SKM-1 (cell line): ENCODE data around the gene OR56A4.
"Not testable (repeated sequence)": the region's sequence is repeated elsewhere in the genome, so short reads cannot be mapped to it uniquely, and the experiment has no call there.

Source experiments
- DNase-seq: peaks from one replicate; lab custom pipeline; 2025; ENCODE audit not compliant: unreplicated experiment; lab: John Stamatoyannopoulos, UW

The OR56A4 gene

DNA sequence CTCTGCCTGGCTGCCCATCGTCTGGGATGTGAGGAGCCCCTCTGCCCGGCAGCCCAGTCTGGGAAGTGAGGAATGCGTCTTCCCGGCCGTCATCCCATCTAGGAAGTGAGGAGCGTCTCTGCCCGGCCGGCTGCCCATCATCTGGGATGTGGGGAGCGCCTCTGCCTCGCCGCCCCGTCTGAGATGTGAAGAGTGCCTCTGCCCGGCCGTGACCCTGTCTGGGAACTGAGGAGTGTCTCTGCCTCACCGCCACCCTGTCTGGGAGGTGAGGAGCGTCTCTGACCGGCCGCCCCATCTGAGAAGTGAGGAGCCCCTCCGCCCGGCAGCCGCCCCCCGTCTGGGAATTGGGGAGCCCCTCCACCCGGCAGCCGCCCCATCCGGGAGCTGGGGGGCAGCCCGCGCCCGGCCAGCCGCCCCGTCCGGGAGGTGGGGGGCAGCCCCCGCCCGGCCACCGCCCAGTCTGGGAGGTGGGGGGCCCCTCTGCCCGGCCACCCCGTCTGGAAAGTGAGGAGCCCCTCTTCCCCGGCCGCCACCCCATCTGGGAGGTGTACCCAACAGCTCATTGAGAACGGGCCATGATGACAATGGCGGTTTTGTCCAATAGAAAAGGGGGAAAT lies 45.9 kb downstream of the OR56A4 start:
- not testable (repeated sequence) for DNase-seq

DNA sequence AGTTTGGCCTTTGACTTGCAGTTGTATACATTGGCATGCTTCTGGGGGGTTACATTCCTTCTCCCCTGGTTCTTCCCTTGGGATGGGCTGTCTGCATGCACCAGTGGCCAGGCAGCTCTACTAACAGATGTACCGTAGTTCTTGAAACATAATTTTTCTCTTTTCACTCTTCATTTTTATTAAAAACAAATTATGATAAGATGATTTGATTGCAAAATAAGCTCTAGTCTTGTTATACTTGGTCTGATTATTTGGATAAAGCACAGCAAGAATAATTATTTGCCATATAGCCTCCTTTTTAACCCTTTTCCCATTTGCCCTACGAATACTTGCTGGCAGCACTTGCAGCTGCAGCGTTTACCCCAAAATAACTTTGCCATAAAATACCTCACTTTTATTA lies 51.2 kb downstream of the OR56A4 start:
- DNase-seq = no peak
